AG08395 (cell line): ENCODE measurements around the gene PSMA1.
"Not testable (repeated sequence)": the region's sequence is repeated elsewhere in the genome, so short reads cannot be mapped to it uniquely, and the experiment has no call there.

Experiments used
- DNase-seq: peaks from one replicate; pipeline ENCODE4 v3.0.0; 2012; ENCODE audit warnings: mixed read lengths, low spot score

The PSMA1 gene

GRCh38 chr11:14519917-14520746 lies at the start of gene PSMA1:
TSS of gene PSMA1 (minus strand) at chr11:14520386. CDS start at chr11:14520299, 87 bp downstream.
- DNase-seq: peak; percentile 96

- DNase-seq: not testable (repeated sequence)
Measured at GRCh38 chr11:14569516-14569915, 49.3 kb upstream of the PSMA1 start.

GRCh38 chr11:14567064-14567651 lies 47.0 kb upstream of the PSMA1 start:
- DNase-seq: no peak

- no peak for DNase-seq
Measured at GRCh38 chr11:14566331-14567063, 46.3 kb upstream of the PSMA1 start.

- DNase-seq: no peak
Measured at GRCh38 chr11:14565845-14566244, 45.7 kb upstream of the PSMA1 start.

GRCh38 chr11:14555818-14556217 lies 35.6 kb upstream of the PSMA1 start:
- no peak for DNase-seq

GRCh38 chr11:14554959-14555358 lies 34.8 kb upstream of the PSMA1 start:
- DNase-seq: no peak

- DNase-seq: no peak
Measured at GRCh38 chr11:14552089-14552488, 31.9 kb upstream of the PSMA1 start.

- DNase-seq: no peak
Measured at GRCh38 chr11:14551380-14551779, 31.2 kb upstream of the PSMA1 start.

- no peak for DNase-seq
Measured at GRCh38 chr11:14549891-14550290, 29.7 kb upstream of the PSMA1 start.

GRCh38 chr11:14547440-14547839 lies 27.3 kb upstream of the PSMA1 start:
- no peak for DNase-seq

GRCh38 chr11:14546672-14547071 lies 26.5 kb upstream of the PSMA1 start:
- DNase-seq: no peak

GRCh38 chr11:14544611-14545010 lies 24.4 kb upstream of the PSMA1 start:
- no peak for DNase-seq

GRCh38 chr11:14543260-14543659 lies 23.1 kb upstream of the PSMA1 start:
- DNase-seq: no peak

- DNase-seq: no peak
Measured at GRCh38 chr11:14542324-14542723, 22.1 kb upstream of the PSMA1 start.

GRCh38 chr11:14541192-14541947 lies 21.2 kb upstream of the PSMA1 start:
- no peak for DNase-seq

- no peak for DNase-seq
Measured at GRCh38 chr11:14539982-14540421, 19.8 kb upstream of the PSMA1 start.

- no peak for DNase-seq
Measured at GRCh38 chr11:14538926-14539554, 18.9 kb upstream of the PSMA1 start.

GRCh38 chr11:14538271-14538925 lies 18.2 kb upstream of the PSMA1 start:
- no peak for DNase-seq

GRCh38 chr11:14537134-14537599 lies 17.0 kb upstream of the PSMA1 start:
- peak; percentile 48 for DNase-seq

GRCh38 chr11:14535166-14535565 lies 15.0 kb upstream of the PSMA1 start:
- DNase-seq: not testable (repeated sequence)
